HepG2 (cell line): ENCODE data around the gene CPEB3. TPM values are rescaled to one million over a fixed set of nuclear protein-coding genes. Genes with fewer than 3 reads are reported as not detected.

ENCODE experiments used
- ATAC-seq: fragments of 200-7000 bp; cut with Tn5 transposase; 3 replicates; pipeline ENCODE4 v1.9.1; 2020; ENCODE audit warnings: mild to moderate bottlenecking, moderate library complexity
- BruUV-seq: library from RNA; stranded (reverse); fragments of 400-500 nt; replicated peaks from 2 replicates; lab custom pipeline; 2021; lab: Mats Ljungman, UMichigan
- CTCF ChIA-PET: fragments of 300-600 bp; formaldehyde crosslinking; extraction: SDS; loops from one replicate; lab custom pipeline; 2021; ENCODE audit warnings: low total read pairs, inconsistent platforms, low intra/inter-chr PET ratio; lab: Yijun Ruan, JAX
- POLR2A ChIA-PET: fragments of 350-600 bp; sonication (Branson Sonifier 250); formaldehyde crosslinking; loops from one replicate; lab custom pipeline; 2020; ENCODE audit warnings: antibody characterized with exemption, inconsistent platforms; lab: Yijun Ruan, JAX
- DNase-seq: peaks from one replicate; pipeline ENCODE4 v3.0.0-alpha.2; 2015; ENCODE audit warnings: low spot score
- FAIRE-seq: peaks from 3 replicates; lab custom pipeline; 2011; peaks lifted over from hg19 to GRCh38; lab: Jason Lieb, UNC
- H2AFZ ChIP-seq: one replicate; pipeline ENCODE4 v1.6.1; 2011; ENCODE audit warnings: low read length, inconsistent platforms
- H3K27ac ChIP-seq: fragments of 300-600 bp; 3 replicates; pipeline ENCODE4 v1.8.0; 2011; ENCODE audit warnings: mixed run types, mild to moderate bottlenecking, mixed read lengths, low read length, inconsistent platforms; ENCODE audit not compliant: insufficient read depth; ENCODE audit errors: extremely low read length
- H3K27me3 ChIP-seq, 2 experiments: fragments of 200-600 bp in 1 of 2; 2 replicates in 1 of 2; 3 replicates in 1 of 2; pipeline versions ENCODE4 v1.6.0 to v1.8.0; 2011; ENCODE audit warnings: low read length in 2 of 2, mild to moderate bottlenecking in 2 of 2, moderate library complexity in 2 of 2, inconsistent platforms in 1 of 2; ENCODE audit not compliant: insufficient read depth in 2 of 2, control insufficient read depth in 1 of 2
- H3K36me3 ChIP-seq, 2 experiments: fragments of 200-600 bp in 1 of 2; replicated peaks in 1 of 2; 2 replicates in 1 of 2; 3 replicates in 1 of 2; pipeline versions ENCODE4 v1.5.1 to v1.8.0; 2011; ENCODE audit warnings: low read length in 2 of 2, inconsistent platforms in 1 of 2; ENCODE audit not compliant: insufficient read depth in 2 of 2, control insufficient read depth in 1 of 2
- H3K4me1 ChIP-seq: 2 replicates; pipeline ENCODE4 v1.5.1; 2012; ENCODE audit warnings: low read length, inconsistent platforms; ENCODE audit not compliant: insufficient read depth
- H3K4me2 ChIP-seq: 2 replicates; pipeline ENCODE4 v1.6.0; 2011; ENCODE audit warnings: low read depth, low read length, inconsistent platforms
- H3K4me3 ChIP-seq, 3 experiments: fragments of 200-600 bp in 1 of 3; sonication (generic), shearing (Covaris generic) in 1 of 3; replicated peaks in 1 of 3; 2 replicates each; pipeline ENCODE4 v1.5.1; 2011 to 2016; ENCODE audit warnings: low read length in 3 of 3, inconsistent platforms in 2 of 3, low read depth in 2 of 3, mild to moderate bottlenecking in 2 of 3, control low read depth in 1 of 3, mixed read lengths in 1 of 3; ENCODE audit not compliant: insufficient read depth in 1 of 3
- H3K79me2 ChIP-seq: one replicate; pipeline ENCODE4 v1.6.1; 2011; ENCODE audit warnings: low read length, inconsistent platforms; ENCODE audit not compliant: insufficient read depth
- H3K9ac ChIP-seq: 2 replicates; pipeline ENCODE4 v1.6.0; 2011; ENCODE audit warnings: mild to moderate bottlenecking, low read depth, low read length, inconsistent platforms; ENCODE audit not compliant: insufficient read depth
- H3K9me3 ChIP-seq: 2 replicates; pipeline ENCODE4 v1.5.1; 2012; ENCODE audit warnings: mild to moderate bottlenecking, low read length
- H4K20me1 ChIP-seq: 2 replicates; pipeline ENCODE4 v1.6.0; 2011; ENCODE audit warnings: inconsistent platforms, mild to moderate bottlenecking, low read length, moderate library complexity; ENCODE audit not compliant: insufficient read depth
- AKAP8 ChIP-seq: sonication (generic); formaldehyde crosslinking; IDR thresholded peaks from 2 replicates; pipeline ENCODE4 v1.5.1; 2020; ENCODE audit warnings: mild to moderate bottlenecking, missing genetic modification reagents
- HIVEP1 ChIP-seq: sonication (generic); formaldehyde crosslinking; IDR thresholded peaks from 2 replicates; pipeline ENCODE4 v1.4.0; 2020; ENCODE audit warnings: mild to moderate bottlenecking, missing genetic modification reagents
- TFDP1 ChIP-seq: IDR thresholded peaks from 2 replicates; pipeline ENCODE4 v1.6.1; 2016; ENCODE audit warnings: missing compliant biosample characterization, missing genetic modification reagents, borderline replicate concordance
- ZBTB46 ChIP-seq: sonication (generic); formaldehyde crosslinking; IDR thresholded peaks from 2 replicates; pipeline ENCODE4 v1.4.0; 2020; ENCODE audit warnings: mild to moderate bottlenecking, missing genetic modification reagents, borderline replicate concordance
- ZNF574 ChIP-seq: sonication (generic); formaldehyde crosslinking; IDR thresholded peaks from 2 replicates; pipeline ENCODE4 v1.4.0; 2020; ENCODE audit warnings: missing genetic modification reagents
- ZNF781 ChIP-seq: sonication (generic); formaldehyde crosslinking; IDR thresholded peaks from 2 replicates; pipeline ENCODE4 v1.5.1; 2020; ENCODE audit warnings: borderline replicate concordance, mild to moderate bottlenecking, missing genetic modification reagents; ENCODE audit errors: not compliant biosample characterization
- ZNF800 ChIP-seq: sonication (generic); formaldehyde crosslinking; IDR thresholded peaks from 2 replicates; pipeline ENCODE4 v1.4.0; 2020; ENCODE audit warnings: missing genetic modification reagents
- WGBS: methylation state at CpG from one replicate; pipeline ENCODE4 v1.1.6; 2017; ENCODE audit warnings: low lambda C conversion rate; 5-methylcytosine and 5-hydroxymethylcytosine counted together
- in situ Hi-C: cut with HindIII; loops from 2 replicates; pipeline ENCODE4 v1.10.0; 2017; ENCODE audit warnings: low pct_unique_long_range_greater_than_20kb; ENCODE audit not compliant: extremely low pct_ligation_motif_present
- intact Hi-C: fragments of 100-400 bp; cut with micrococcal nuclease; formaldehyde crosslinking; loops from one replicate; pipeline ENCODE4 v1.10.0; 2022; ENCODE audit not compliant: unreplicated experiment
- polyA plus RNA-seq, 8 experiments: library from polyadenylated mRNA; depleted of rRNA in 3 of 8; stranded (reverse) in 7 of 8; unstranded in 1 of 8; fragments of >200 nt; fragmentation: Illumina TruSeq in 4 of 8; extraction: Trizol in 4 of 8; gene quantifications; 2 replicates each; pipeline versions ENCODE4 v1.2.1 to v1.2.3, GENCODE V29; 2011 to 2016; ENCODE audit warnings: low read depth in 4 of 8, missing spikeins in 1 of 8, mixed read lengths in 1 of 8; ENCODE audit not compliant: insufficient read depth in 1 of 8
- total RNA-seq, 5 experiments: library from RNA; depleted of rRNA; stranded (reverse); fragments of >200 nt; fragmentation: Illumina TruSeq; extraction: Trizol; gene quantifications; 2 replicates each; pipeline ENCODE4 v1.2.3, GENCODE V29; 2016; ENCODE audit warnings: low read depth in 1 of 5
- TF ChIP-seq, protein P1 (sequence below): sonication (generic); formaldehyde crosslinking; IDR thresholded peaks from 2 replicates; pipeline ENCODE4 v1.4.0; 2020; ENCODE audit warnings: missing genetic modification reagents

The CPEB3 gene
- total and polyA plus RNA-seq, 2 of the 13 experiments (the other 11 are each of a cell fraction or from before 2014, with no cell fraction given): 0.66 to 0.70 TPM

DNA sequence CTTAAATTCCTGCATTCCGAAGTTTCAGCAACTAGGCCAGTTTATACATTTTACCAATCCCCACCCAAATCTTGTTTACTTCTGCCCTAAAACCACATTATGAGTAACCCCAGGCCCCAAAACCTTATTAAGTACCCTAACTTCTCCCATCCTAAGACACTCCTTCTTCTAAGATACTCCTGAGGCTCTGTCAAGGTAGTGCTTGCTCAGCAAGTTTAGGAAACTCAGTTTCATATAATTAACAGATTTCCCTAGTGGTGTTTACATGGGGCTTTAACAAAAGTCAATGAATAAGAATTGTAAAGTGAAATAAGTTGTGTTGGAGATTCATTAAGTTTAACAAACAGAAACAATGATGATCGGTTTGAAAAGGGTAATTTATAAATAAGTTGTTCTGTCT lies 77.8 kb downstream of the CPEB3 start (continued):
- TF ChIP-seq, protein P1, sequence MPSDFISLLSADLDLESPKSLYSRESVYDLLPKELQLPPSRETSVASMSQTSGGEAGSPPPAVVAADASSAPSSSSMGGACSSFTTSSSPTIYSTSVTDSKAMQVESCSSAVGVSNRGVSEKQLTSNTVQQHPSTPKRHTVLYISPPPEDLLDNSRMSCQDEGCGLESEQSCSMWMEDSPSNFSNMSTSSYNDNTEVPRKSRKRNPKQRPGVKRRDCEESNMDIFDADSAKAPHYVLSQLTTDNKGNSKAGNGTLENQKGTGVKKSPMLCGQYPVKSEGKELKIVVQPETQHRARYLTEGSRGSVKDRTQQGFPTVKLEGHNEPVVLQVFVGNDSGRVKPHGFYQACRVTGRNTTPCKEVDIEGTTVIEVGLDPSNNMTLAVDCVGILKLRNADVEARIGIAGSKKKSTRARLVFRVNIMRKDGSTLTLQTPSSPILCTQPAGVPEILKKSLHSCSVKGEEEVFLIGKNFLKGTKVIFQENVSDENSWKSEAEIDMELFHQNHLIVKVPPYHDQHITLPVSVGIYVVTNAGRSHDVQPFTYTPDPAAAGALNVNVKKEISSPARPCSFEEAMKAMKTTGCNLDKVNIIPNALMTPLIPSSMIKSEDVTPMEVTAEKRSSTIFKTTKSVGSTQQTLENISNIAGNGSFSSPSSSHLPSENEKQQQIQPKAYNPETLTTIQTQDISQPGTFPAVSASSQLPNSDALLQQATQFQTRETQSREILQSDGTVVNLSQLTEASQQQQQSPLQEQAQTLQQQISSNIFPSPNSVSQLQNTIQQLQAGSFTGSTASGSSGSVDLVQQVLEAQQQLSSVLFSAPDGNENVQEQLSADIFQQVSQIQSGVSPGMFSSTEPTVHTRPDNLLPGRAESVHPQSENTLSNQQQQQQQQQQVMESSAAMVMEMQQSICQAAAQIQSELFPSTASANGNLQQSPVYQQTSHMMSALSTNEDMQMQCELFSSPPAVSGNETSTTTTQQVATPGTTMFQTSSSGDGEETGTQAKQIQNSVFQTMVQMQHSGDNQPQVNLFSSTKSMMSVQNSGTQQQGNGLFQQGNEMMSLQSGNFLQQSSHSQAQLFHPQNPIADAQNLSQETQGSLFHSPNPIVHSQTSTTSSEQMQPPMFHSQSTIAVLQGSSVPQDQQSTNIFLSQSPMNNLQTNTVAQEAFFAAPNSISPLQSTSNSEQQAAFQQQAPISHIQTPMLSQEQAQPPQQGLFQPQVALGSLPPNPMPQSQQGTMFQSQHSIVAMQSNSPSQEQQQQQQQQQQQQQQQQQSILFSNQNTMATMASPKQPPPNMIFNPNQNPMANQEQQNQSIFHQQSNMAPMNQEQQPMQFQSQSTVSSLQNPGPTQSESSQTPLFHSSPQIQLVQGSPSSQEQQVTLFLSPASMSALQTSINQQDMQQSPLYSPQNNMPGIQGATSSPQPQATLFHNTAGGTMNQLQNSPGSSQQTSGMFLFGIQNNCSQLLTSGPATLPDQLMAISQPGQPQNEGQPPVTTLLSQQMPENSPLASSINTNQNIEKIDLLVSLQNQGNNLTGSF (CRISPR knock-in tag): no peak

DNA sequence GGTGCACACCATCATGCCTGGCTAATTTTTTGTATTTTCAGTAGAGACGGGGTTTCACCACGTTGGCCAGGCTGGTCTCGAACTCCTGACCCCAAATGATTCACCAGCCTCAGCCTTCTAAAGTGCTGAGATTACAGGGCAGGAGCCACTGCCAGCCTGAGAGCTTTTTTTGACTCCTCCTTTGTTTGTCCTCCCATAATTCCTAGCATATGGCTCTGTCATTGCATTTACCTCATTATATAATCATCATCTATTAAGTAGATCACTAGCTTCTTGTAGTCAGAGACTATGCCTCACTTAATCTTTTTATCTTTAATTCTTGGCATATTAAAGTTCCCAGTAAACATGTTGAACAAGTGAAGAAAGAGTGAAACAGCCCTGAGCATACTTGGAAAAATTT lies 82.1 kb downstream of the CPEB3 start:
- no peak for FAIRE-seq

More for the DNA sequence above, 82.1 kb downstream of the CPEB3 start:
- no peaks in the 10 kb centered on the region for H3K4me1 ChIP-seq
- in situ Hi-C loops: no loop called here
- H3K79me2 ChIP-seq: no peaks in the 10 kb centered on the region
- ATAC-seq: no peak
- no peak overlapping the region for H3K4me2 ChIP-seq
- no peak overlapping the region for H3K9ac ChIP-seq
- H3K36me3 ChIP-seq: no peaks in the 10 kb centered on the region; a peak in 1 of 5 replicates
- 84% methylated on average over 3 of the region's 3 CpGs for WGBS
- H3K27me3 ChIP-seq: no peaks in the 10 kb centered on the region; a peak in 1 of 5 replicates
- no peak for DNase-seq
- H2AFZ ChIP-seq: no peak overlapping the region
- H3K27ac ChIP-seq: no peak overlapping the region
- BruUV-seq: no TSS peak
- H3K9me3 ChIP-seq: no peaks in the 10 kb centered on the region
- ChIA-PET POLR2A (no interaction called here), CTCF (no interaction called here)
- TF ChIP-seq TFDP1: no peak
- no peak for TF ChIP-seq ZNF574
- no peak for TF ChIP-seq ZNF781 (CRISPR knock-in tag)
- TF ChIP-seq HIVEP1 (CRISPR knock-in tag): no peak
- TF ChIP-seq AKAP8 (CRISPR knock-in tag): no peak
- no peak for TF ChIP-seq ZBTB46 (CRISPR knock-in tag)
- no peak for TF ChIP-seq ZNF800 (CRISPR knock-in tag)
- H3K4me3 ChIP-seq: no peak overlapping the region
- intact Hi-C loops: no loop called here
- H4K20me1 ChIP-seq: no peaks in the 10 kb centered on the region
